GM23338 (cell line): ENCODE measurements around the gene ZCCHC14. TPM values are rescaled to one million over a fixed set of nuclear protein-coding genes. Genes with fewer than 3 reads are reported as not detected.
A peak's percentile ranks its signal among the peaks of the same experiment; 100 is the strongest.

Experiments
- ATAC-seq: fragments of 200-7000 bp; cut with Tn5 transposase; 3 replicates; pipeline ENCODE4 v1.9.1; 2020
- DNase-seq: peaks from one replicate; pipeline ENCODE4 v3.0.0-alpha.2; 2015; ENCODE audit warnings: low spot score
- H2AFZ ChIP-seq: fragments of 200-600 bp; sonication (generic); 2 replicates; pipeline ENCODE4 v1.8.0; 2016; ENCODE audit warnings: antibody characterized with exemption, mild to moderate bottlenecking, moderate library complexity
- H3F3A ChIP-seq: fragments of 200-600 bp; sonication (generic); replicated peaks from 2 replicates; pipeline ENCODE4 v1.8.0; 2017; ENCODE audit warnings: antibody characterized with exemption, mixed run types, low read depth
- H3K27ac ChIP-seq: fragments of 200-600 bp; sonication (generic); 2 replicates; pipeline ENCODE4 v1.6.1; 2016; ENCODE audit warnings: low read depth
- H3K27me3 ChIP-seq: fragments of 200-600 bp; sonication (generic); 2 replicates; pipeline ENCODE4 v1.8.0; 2016; ENCODE audit warnings: mild to moderate bottlenecking, mixed run types, moderate library complexity; ENCODE audit not compliant: insufficient read depth
- H3K36me3 ChIP-seq: fragments of 200-600 bp; sonication (generic); 2 replicates; pipeline ENCODE4 v1.8.0; 2016; ENCODE audit warnings: mild to moderate bottlenecking; ENCODE audit not compliant: insufficient read depth
- H3K4me1 ChIP-seq: fragments of 200-600 bp; sonication (generic); 2 replicates; pipeline ENCODE4 v1.8.0; 2016; ENCODE audit warnings: mild to moderate bottlenecking, moderate library complexity; ENCODE audit not compliant: insufficient read depth
- H3K4me2 ChIP-seq: fragments of 200-600 bp; sonication (generic); 2 replicates; pipeline ENCODE4 v1.7.1; 2017; ENCODE audit warnings: mixed run types
- H3K4me3 ChIP-seq: fragments of 200-600 bp; sonication (generic); 2 replicates; pipeline ENCODE4 v1.6.1; 2016; ENCODE audit warnings: mixed run types
- H3K79me2 ChIP-seq: fragments of 200-600 bp; sonication (generic); replicated peaks from 2 replicates; pipeline ENCODE4 v1.8.0; 2017; ENCODE audit warnings: mild to moderate bottlenecking; ENCODE audit not compliant: insufficient read depth
- H3K9me2 ChIP-seq: fragments of 200-600 bp; sonication (generic); 2 replicates; pipeline ENCODE4 v1.8.0; 2017; ENCODE audit not compliant: insufficient read depth
- H4K20me1 ChIP-seq: fragments of 200-600 bp; sonication (generic); replicated peaks from 2 replicates; pipeline ENCODE4 v1.8.0; 2017; ENCODE audit warnings: mild to moderate bottlenecking; ENCODE audit not compliant: insufficient read depth
- H3K27ac Mint-ChIP-seq: 2 replicates; pipeline ENCODE4 v1.8.0; 2020; ENCODE audit warnings: inconsistent platforms, mild to moderate bottlenecking, moderate library complexity, mixed read lengths
- H3K27me3 Mint-ChIP-seq: 3 replicates; pipeline ENCODE4 v1.8.0; 2022; ENCODE audit warnings: low read depth, mild to moderate bottlenecking, moderate library complexity, mixed read lengths, inconsistent platforms; ENCODE audit not compliant: insufficient read depth, poor library complexity
- H3K36me3 Mint-ChIP-seq: 3 replicates; pipeline ENCODE4 v1.8.0; 2021; ENCODE audit warnings: low read depth, mild to moderate bottlenecking, inconsistent platforms, moderate library complexity, mixed read lengths
- H3K4me1 Mint-ChIP-seq: 3 replicates; pipeline ENCODE4 v1.8.0; 2020; ENCODE audit warnings: mild to moderate bottlenecking, inconsistent platforms, mixed read lengths
- H3K4me3 Mint-ChIP-seq: 3 replicates; pipeline ENCODE4 v1.8.0; 2021; ENCODE audit warnings: moderate library complexity, mild to moderate bottlenecking, inconsistent platforms, mixed read lengths
- H3K9me3 Mint-ChIP-seq: 3 replicates; pipeline ENCODE4 v1.8.0; 2020; ENCODE audit warnings: moderate library complexity, mild to moderate bottlenecking, inconsistent platforms, mixed read lengths
- CREB1 ChIP-seq: fragments of 250-450 bp; sonication (Bioruptor Pico); IDR thresholded peaks from 2 replicates; pipeline ENCODE4 v1.5.0; 2020; ENCODE audit warnings: low read depth, mild to moderate bottlenecking, moderate library complexity
- CTCF ChIP-seq, 2 experiments: fragments of 200-600 bp in 1 of 2; sonication (generic) in 1 of 2; conservative IDR thresholded peaks; 2 replicates each; pipeline versions ENCODE4 v1.5.1 to v1.6.1; 2016 to 2017; ENCODE audit warnings: antibody characterized with exemption in 2 of 2, low read depth in 2 of 2, mild to moderate bottlenecking in 2 of 2, moderate library complexity in 1 of 2
- ETS1 ChIP-seq: IDR thresholded peaks from 2 replicates; pipeline ENCODE4 v1.6.1; 2016; ENCODE audit warnings: antibody characterized with exemption
- EZH2 ChIP-seq: fragments of 200-600 bp; sonication (generic); IDR thresholded peaks from one replicate; pipeline ENCODE4 v1.8.0; 2017; ENCODE audit warnings: antibody characterized with exemption, mild to moderate bottlenecking, low read depth; ENCODE audit not compliant: unreplicated experiment
- EZH2phosphoT487 ChIP-seq: fragments of 200-600 bp; sonication (generic); IDR thresholded peaks from one replicate; pipeline ENCODE4 v1.8.1; 2018; ENCODE audit warnings: antibody characterized with exemption; ENCODE audit not compliant: unreplicated experiment
- JUNB ChIP-seq: IDR thresholded peaks from one replicate; pipeline ENCODE4 v1.6.1; 2016; ENCODE audit warnings: antibody characterized with exemption; ENCODE audit not compliant: unreplicated experiment
- POLR2AphosphoS5 ChIP-seq: IDR thresholded peaks from 2 replicates; pipeline ENCODE4 v1.6.1; 2016; ENCODE audit warnings: antibody characterized with exemption, low read depth
- STAT1 ChIP-seq: IDR thresholded peaks from one replicate; pipeline ENCODE4 v1.6.1; 2016; ENCODE audit warnings: antibody characterized with exemption; ENCODE audit not compliant: unreplicated experiment
- ZNF114 ChIP-seq: fragments of 250-450 bp; sonication (Bioruptor Pico); IDR thresholded peaks from 2 replicates; pipeline ENCODE4 v1.5.0; 2020; ENCODE audit warnings: mild to moderate bottlenecking, moderate library complexity
- ZNF331 ChIP-seq: fragments of 250-450 bp; sonication (Bioruptor Pico); IDR thresholded peaks from 2 replicates; pipeline ENCODE4 v1.5.0; 2020; ENCODE audit warnings: low read depth, mild to moderate bottlenecking, moderate library complexity
- polyA plus RNA-seq: library from polyadenylated mRNA; unstranded; fragments of >200 nt; fragmentation: Nextera tagmentation; extraction: Ambion mirVana; gene quantifications from 2 replicates; pipeline ENCODE4 v1.2.1, GENCODE V29; 2016
- total RNA-seq: library from RNA; depleted of rRNA; stranded (reverse); fragments of >200 nt; shearing (Covaris generic); gene quantifications from 2 replicates; pipeline ENCODE4 v1.2.3, GENCODE V29; 2014

The ZCCHC14 gene
- total and polyA plus RNA-seq, 2 experiments from 2014 or later: 6.8 to 22.4 TPM

- no peak for TF ChIP-seq STAT1
- no peak for TF ChIP-seq ZNF331 (CRISPR knock-in tag)
- no peak for TF ChIP-seq CTCF (conservative IDR thresholded peaks at IDR 0.05; ENCODE audit: low read depth in 2 of 2)
- TF ChIP-seq EZH2: no peak
- TF ChIP-seq ETS1: no peak
- H3K27me3 ChIP-seq: no peaks in the 10 kb centered on the region
- DNase-seq: no peak
- H3K9me3 Mint-ChIP-seq: no peaks in the 10 kb centered on the region
- H3K27me3 Mint-ChIP-seq: peaks cover 12% of the 10 kb centered on the region
- no peak overlapping the region for H3K27ac Mint-ChIP-seq
- no peaks in the 10 kb centered on the region; the same call in 2 of the 3 replicates for H3K4me1 Mint-ChIP-seq
- H3K36me3 ChIP-seq: no peaks in the 10 kb centered on the region
- H3K4me1 ChIP-seq: no peaks in the 10 kb centered on the region
- no peak overlapping the region for H3K4me3 Mint-ChIP-seq
- ATAC-seq: no peak
- no peak overlapping the region for H3K4me3 ChIP-seq
- H3K27ac ChIP-seq: no peak overlapping the region
- no peak overlapping the region for H2AFZ ChIP-seq
- H3K36me3 Mint-ChIP-seq: peaks cover 57% of the 10 kb centered on the region
- no peaks in the 10 kb centered on the region for H3K79me2 ChIP-seq
- peaks cover 3% of the 10 kb centered on the region; the same call in 1 of the 2 replicates for H4K20me1 ChIP-seq
- H3K4me2 ChIP-seq: no peak overlapping the region
- no peaks in the 10 kb centered on the region for H3F3A ChIP-seq
- no peaks in the 10 kb centered on the region for H3K9me2 ChIP-seq
Measured at GRCh38 chr16:87414251-87414680, 78.6 kb downstream of the ZCCHC14 start.

GRCh38 chr16:87412996-87413421 lies 79.8 kb downstream of the ZCCHC14 start:
- Histone ChIP-seq H3K4me1 (no peaks in the 10 kb centered on the region), H3K36me3 (no peaks in the 10 kb centered on the region), H3K79me2 (no peaks in the 10 kb centered on the region), H3F3A (no peaks in the 10 kb centered on the region), H3K9me2 (no peaks in the 10 kb centered on the region), H4K20me1 (peaks cover 3% of the 10 kb centered on the region; the same call in 1 of the 2 replicates), H2AFZ (no peak overlapping the region), H3K27ac (no peak overlapping the region), H3K4me2 (no peak overlapping the region), H3K4me3 (no peak overlapping the region), H3K27me3 (no peaks in the 10 kb centered on the region)
- Mint-ChIP-seq H3K4me1 (no peaks in the 10 kb centered on the region; the same call in 2 of the 3 replicates), H3K9me3 (no peaks in the 10 kb centered on the region), H3K36me3 (peaks cover 54% of the 10 kb centered on the region), H3K4me3 (no peak overlapping the region), H3K27ac (no peak overlapping the region), H3K27me3 (peaks cover 9% of the 10 kb centered on the region)
- DNase-seq: peak; percentile 28
- peak; percentile 48 for ATAC-seq
- TF ChIP-seq STAT1 (no peak), ZNF114 (no peak), POLR2AphosphoS5 (no peak), EZH2phosphoT487 (no peak), CTCF (conservative IDR thresholded peaks at IDR 0.05; ENCODE audit: low read depth in 2 of 2) (peak in 1 of 2 experiments; percentile 19; a peak in 1 of 4 replicates), EZH2 (no peak), JUNB (no peak), CREB1 (CRISPR knock-in tag) (no peak)
